Stimulated activated CD8-positive, alpha-beta memory T cell treated with anti-CD3 and anti-CD28 coated beads, Interleukin-15, amount 100 ng/mL, for 48 hours (primary cell): ENCODE results near the gene KIAA1755.
"Not testable (repeated sequence)": the region's sequence is repeated elsewhere in the genome, so short reads cannot be mapped to it uniquely, and the experiment has no call there.

Experiments
- DNase-seq, 2 donors: peaks; one replicate each; pipeline ENCODE4 v3.0.0-alpha.2; 2020; ENCODE audit warnings: low read depth in 2 of 2

Gene KIAA1755

DNA sequence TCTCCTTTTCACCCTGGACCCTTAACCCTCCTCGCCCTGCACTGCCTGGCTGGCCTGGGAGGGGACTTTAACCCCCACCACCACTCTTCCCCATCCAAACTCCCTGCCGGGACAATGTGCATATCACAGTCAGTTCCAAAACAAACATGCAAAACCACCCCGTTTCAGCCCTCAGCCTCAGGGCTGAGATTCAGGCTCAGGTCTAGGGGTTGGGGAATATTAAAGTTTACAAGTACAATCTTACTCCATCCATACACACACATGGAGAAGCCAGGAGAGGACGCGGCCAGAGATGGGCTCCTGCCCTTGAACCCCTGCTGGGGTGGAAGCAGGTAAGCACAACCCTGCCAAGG lies 534 bp downstream of the KIAA1755 start:
- DNase-seq: no peak

DNA sequence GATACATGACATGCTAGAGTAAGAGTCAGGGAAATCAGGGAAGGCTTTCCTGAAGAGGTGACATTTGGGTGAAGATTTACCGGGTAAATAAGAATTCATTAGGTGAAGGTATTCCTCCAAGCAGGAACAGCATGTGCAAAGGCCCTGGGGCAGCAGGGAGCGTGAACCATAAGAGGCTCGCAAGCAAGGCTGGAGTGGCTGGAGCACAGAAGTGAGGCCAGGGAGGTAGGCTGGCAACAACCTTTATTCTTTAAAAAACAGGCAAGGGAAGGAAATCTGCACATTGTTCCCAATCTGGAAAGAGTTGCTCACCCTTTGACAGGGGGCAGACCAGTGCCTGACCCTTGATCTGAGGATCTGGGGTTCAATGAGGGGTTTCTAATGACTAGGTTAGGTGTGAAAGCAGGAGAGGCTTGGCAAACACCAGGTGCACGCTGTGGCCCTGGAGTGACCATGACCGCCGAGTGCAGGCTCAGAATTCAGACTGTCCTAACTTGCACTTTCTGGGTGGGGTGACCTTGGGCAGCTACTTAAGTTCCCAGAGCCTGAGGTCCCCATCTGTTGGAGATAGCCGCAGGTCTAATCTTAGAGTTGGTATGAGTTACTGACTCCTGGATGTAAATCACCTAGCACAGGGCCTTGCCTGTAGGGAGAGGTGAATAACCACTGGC lies 1.9 kb downstream of the KIAA1755 start:
- DNase-seq: no peak

DNA sequence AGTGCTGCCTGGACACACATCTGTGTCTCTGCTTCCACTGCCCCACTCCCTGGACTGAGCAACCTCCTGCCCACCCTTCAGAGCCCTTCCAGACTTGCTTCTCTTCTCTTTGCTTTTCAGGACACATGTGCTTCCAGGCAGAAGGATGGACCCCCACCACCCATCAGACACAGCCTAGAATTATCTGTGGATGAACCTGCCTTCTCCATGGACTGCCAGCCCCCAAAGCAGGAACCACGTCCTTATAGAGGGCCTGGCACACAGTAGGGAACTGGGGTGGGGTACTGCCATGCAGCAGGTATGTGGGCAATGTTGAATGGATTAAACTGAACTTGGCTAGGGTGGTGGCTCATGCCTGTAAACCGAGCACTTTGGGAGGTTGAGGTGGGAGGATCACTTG lies 3.6 kb downstream of the KIAA1755 start:
- DNase-seq: no peak

DNA sequence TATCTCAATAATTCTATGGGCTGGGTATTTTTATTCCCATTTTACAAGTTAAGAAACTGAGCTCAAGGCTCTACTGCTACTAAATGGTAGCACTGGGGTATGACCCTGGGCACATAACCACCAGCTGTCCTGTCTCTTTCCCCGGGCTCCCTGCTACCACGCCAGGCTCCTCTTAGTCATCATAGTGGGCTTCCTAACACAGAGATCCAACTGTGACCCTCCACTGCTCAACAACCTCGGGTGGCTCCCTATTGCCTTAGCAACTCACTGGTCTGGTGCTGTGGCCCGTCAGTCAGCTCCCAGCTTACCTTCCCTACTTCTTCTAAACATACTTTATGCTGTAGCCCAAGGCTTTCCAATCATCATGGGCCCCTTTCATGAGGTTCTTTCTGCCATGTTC lies 4.5 kb downstream of the KIAA1755 start:
- DNase-seq: no peak

DNA sequence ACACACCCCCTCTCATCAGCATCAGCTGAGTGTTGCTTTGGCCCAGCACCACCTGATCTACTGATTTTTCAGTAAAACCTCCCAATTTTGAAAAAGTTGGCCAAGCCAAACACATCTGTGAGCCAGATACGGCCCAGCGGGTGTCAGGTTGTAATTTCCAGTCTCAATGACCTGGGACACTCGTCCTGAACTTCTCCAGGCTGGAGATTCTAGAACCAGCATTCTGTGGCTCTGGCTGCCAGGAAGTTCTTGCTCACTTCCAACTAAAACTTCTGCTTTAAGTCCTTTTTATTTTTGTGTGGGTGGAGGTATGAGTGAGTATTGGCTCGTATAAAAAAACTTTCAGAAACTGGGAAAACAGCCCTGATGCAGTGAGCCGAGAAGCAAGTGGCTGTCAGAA lies 5.1 kb downstream of the KIAA1755 start:
- no peak for DNase-seq

DNA sequence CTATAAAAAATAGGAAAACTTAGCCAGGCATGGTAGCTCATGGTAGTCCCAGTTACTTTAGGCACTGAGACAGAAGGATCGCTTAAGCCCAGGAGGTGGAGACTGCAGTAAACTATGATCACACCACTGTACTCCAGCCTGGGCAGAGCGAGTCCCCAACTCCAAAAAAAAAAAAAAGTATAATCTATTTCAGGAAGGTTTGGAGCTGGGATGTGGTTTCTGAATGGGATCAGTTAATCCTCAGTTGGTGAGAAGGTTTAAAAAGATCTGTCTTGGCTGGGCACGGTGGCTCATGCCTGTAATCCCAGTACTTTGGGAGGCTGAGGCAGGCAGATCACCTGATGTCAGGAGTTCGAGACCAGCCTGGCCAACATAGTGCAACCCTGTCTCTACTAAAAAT lies 5.9 kb downstream of the KIAA1755 start:
- not testable (repeated sequence) for DNase-seq

DNA sequence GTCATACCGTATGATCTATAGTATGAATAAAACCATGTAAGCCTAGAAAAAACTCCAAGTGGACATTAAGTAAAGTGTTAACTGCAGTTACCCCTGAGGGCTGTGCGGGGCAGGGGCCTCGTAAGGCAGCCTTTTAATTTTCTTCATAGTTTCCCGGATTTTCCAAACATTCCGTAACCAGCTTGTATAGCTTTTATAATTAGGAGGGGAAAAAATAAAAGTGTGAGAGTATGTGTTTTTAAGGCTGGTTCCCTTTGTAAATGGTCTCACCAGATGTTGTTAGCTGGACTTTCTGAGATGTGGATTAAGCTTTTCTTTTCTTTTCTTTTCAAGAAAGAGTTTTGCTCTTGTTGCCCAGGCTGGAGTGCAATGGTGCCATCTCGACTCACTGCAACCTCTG lies 7.0 kb downstream of the KIAA1755 start:
- DNase-seq: no peak

DNA sequence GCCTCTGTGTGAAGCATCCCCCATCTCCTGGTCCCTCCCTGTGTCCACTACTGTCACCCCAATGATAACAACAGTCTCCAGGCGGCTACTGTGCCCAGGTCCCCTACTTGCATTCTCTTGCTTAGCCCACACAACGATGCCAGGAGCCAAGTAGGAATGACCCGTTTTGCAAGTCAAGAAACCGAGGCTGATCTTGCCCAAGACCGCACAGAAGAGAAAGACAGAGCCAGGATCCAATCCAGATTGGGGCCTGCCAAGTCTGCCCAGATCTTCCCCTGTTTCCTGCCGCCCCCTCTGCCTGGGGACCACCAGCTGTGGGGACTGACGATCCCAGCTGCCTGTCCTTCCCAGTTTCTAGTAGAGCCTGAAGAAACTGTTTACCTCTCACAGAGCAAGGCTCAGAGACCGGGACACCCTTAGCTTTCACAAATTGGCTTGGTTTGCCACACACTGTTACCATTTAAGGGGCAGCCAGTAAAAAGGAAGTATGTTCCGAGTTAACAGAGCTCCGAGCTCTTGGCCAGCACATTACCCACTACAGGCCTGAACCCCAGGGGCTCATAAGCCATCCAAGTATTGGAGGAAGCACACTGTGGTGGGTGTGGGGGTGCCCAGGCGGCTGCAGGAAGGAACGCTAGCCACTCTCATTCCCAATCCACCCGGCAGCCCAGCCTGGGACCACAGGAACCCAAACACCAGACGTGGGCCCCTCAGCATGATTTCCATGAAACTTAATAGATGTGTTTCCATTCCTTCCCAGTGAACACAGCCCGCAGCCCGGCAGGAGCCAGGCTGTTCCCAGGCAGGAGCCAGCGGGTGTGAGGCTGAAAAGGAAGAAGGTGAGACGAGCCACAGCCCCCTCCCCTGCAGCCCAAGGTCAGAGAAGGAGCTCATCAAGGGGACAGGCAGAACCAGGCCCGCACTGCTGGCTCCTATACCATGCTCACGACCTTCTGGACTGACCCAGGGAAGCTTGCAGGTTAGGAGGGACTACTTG lies 7.9 kb downstream of the KIAA1755 start:
- no peak for DNase-seq

DNA sequence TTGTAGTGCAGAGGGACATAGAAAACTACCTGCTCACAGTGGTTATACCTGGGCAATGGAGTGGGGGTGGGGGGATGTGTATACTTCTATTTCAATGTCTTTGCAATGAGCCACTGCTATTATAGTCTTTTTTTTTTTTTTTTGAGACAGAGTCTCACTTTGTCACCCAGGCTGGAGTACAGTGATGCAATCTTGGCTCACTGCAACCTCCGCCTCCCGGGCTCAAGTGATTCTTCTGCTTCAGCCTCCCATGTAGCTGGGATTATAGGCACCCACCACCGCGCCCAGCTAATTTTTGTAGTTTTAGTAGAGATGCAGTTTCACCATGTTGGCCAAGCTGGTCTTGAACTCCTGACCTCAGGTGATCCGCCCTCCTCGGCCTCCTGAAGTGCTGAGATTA lies 9.1 kb downstream of the KIAA1755 start:
- DNase-seq: not testable (repeated sequence)

DNA sequence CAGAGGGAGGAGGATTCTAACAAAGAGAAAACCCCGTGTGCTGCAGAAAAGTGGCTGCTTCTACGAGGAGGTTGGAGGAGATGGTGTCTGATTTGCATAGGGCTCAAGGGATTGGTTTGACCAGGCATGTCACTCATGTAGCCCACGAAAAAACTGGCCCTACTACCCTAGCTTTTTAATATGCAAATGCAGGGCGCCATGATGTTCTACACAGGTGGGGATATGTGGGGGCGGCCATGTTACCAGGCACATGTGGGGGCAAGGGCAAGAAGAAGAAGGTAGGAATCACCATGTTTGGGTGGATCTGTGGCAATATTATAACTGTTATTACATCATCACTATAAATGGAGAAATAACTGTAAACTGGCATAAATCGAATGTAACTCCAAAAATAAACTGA lies 9.9 kb downstream of the KIAA1755 start:
- DNase-seq: no peak

DNA sequence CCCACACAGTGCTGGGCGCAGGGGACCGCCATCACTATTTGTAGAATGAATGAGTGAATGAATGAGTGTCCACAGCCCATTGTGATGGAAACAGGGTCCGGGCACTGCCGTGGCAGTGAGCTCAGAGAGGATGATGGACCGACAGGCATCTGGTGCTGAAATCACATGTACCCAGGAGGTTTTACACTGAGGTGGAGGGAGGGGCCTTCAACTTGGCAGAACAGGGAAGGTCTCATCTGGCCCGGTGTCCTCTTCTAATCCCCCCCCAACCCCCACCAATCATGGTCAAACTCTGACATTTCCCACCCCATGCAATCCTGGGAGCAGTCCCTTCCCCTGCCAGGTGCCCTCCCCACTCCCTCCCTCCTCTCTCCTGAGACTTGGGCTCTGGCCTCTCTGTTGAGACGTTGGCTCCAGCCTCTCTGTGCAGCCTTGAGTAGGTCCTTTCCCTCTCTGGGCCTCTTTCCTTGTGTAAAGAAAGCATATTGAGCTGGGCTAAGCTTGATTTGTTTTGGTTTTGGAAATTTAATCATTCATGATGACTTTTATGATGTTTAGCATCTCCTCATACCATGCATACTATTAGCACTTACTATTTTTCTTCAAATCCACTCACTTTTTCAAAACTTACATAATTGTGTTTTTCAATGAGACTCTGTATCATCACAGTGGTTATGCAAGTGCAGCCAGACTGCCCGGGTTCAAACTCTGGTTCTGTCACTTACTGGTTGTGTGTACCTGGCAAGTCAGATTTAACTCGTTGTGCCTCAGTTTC lies 10.8 kb downstream of the KIAA1755 start:
- no peak for DNase-seq

DNA sequence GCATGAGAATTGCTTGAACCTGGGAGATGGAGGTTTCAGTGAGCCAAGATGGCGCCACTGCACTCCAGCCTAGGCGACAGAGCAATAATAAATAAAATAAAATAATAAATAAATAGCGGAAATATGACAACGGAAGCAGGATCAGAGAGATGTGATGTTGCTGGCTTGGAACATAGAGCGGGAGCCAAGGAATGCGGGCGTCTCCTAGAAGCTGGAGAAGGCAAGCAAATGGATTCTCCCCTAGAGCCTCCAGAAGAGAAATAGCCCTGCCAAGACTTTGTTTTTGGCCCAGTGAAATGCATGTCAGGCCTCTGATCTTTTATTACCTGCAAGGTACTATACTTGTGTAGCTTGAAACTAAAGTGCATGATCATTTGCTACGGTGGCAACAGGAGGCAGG lies 12.4 kb downstream of the KIAA1755 start:
- no peak for DNase-seq

DNA sequence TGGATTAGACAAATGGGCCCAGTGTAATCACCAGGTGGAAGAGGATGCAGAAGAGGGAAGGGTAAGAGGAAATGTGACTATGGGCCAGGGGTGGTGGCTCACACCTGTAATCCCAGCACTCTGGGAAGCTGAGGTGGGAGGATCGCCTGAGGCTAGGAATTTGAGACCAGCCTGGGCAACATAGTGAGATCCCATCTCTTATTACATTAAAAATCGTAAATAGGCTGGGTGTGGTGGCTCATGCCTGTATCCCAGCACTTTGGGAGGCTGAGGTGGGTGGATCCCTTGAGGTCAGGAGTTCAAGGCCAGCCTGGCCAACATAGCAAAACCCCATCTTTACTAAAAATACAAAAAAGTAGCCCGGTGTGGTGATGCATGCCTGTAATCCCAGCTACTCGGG lies 12.8 kb downstream of the KIAA1755 start:
- not testable (repeated sequence) for DNase-seq

DNA sequence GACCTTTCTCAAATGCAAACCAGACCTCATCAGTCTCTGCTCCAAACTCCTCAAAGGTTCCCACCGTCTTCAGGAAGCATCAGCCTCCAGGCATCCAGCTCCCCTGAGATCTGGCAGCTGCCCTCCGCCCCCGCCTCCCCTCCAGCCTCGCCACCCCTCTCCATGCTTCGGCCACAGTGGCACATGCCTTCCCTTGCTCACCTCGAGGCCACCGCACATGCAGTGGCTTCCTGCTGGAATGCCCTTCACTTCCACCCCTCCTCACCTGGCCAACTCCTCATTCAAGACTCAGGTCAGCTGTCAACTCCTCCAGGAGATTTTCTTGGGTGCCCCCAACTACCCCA lies 13.4 kb downstream of the KIAA1755 start:
- DNase-seq: no peak

DNA sequence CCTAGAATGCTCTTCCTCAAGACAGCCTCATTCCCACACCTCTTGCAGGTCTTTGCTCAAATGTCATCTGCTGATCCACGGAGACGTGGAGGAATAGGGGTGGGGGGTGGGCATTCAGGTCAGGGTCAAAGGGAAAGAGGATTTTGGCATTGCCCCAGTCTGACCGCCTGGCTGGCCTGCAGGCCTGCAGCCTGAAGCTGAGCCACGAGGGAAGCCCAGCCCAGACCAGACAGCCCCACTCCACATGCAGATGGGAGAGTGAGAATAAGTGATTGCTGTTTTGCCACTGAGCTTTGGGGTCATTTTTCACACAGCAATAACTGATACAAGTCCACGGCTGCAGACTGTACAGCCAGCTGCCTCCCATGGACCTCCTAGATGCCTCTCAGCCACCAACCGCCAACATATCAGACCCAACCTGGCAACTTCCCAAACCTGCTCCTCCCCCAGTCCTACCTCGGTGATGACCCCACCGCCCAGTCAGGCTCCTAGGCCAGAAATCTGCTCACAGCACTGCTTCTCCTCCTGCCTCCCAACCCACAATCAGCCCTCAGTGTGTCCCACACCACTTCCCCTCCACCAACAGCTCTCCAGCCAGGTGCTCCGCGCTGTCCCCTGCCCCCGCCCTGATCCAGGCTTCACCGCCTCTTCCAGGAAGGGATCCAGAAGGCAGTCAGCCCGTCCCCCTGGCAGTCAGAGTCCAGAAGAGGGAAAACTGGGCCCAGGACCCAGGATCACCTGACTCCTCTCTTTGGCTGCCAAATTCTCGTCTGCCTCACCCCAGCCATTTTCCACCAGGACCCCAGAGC lies 14.0 kb downstream of the KIAA1755 start:
- no peak for DNase-seq

DNA sequence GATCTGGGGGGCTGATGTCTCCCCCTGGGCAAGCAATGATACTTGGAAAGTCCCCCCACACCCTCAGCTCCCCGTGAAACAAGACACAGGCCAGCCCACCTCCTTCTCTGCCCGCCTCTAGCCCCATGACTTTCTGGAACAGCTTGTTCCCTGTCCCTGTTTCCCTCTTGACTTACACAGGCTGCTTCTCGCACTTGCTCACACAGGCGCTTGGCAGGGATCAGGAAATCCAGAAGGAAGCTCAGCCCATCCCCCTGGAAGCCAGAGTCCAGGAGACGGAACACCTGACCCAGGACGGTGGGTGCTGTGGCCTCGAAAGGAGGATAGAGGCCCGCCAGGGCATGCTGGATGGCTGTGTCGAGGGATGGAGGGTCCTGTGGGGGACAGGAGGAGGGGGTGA lies 14.8 kb downstream of the KIAA1755 start:
- DNase-seq: no peak

DNA sequence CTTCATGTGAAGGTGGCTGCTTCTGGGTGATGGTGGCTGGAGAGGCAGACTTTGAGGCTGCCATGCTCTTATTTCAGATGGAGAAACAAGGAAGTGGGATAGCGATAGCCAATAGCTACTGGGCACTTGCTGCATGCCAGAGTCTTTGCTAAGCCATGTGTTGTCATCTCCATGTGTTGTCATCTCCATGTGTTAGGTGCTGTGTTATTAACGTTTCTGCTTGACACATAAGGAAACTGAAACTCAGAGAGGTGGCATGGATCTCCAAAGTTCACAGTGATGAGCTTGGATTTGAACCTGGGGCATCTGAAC lies 16.9 kb downstream of the KIAA1755 start:
- DNase-seq: no peak

DNA sequence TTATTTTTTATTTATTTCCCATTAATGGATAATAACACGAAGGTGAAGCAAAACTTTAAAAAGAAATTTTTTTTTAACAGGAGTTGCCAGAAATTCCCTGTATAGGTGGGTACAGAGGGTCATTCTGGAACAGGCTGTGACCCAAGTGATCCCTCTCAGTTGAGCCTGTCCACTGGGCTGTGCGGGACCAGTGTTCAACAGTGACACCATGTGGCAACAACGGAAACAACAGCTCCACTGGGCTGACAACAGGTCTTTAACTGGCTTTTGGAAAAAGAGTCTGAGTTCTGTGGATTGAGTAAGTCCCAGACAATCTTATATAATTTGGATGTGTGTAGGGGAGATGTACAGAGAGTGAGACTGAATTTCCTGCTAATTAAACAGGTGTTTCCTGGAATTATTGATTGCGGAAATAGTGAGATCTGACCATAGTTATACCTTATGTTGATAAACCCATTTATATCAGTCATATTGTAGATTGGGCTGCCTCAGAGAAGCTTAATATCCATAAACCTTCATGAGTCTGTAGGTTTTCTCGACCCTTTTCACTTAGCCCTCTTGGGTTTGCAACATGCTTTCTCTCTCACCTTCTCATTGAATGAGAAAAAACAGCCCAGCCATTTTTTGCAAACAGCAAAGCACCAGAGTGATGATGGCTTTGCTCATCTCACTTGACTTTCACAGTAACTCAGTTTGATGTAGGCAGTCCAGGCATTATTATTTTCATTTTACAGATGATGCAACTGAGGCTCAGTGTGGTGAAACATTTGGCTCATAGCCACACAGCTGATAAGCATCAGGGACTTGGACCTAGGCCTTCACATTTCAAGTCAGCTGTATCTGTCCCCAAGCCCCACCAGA lies 17.5 kb downstream of the KIAA1755 start:
- no peak for DNase-seq

DNA sequence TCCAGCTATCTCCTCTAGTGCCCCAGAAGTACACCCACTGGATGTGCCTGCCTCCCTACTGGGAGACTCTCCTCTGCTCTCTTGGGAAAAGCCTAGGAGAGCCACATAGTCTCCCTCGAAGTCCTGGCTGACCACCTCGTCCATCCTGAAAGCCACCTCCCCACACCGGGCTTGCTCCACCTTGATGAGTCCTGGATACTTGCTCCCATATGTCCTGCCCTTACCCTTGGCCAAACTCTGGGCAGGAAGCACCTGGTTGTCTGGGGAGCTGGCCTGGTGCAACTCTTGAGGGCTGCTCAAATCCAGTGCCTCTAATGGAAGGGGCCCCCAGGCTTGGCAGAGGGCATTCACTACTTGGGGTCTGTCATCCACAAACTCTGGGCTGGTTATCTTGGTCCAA lies 19.3 kb downstream of the KIAA1755 start:
- DNase-seq: no peak

DNA sequence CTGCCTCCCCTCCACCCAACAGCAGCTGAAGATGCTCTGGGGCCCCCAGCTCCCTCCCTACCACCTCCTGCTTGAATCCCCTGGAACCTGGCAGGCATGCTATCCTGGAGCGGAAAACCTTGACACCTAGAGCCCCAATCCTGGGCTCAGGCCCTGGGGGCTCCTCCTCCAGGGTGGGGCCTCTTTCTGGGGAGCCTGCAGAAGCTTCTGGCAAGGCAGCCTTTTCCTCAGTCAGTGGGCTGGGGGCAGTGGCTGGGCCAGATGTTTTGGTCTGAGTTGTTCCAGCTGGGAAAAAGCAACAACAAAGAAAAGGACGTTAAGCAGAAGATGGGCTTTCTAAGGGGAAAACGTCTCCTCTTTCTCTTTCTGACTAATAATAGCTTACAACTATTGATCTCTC lies 21.1 kb downstream of the KIAA1755 start:
- no peak for DNase-seq

DNA sequence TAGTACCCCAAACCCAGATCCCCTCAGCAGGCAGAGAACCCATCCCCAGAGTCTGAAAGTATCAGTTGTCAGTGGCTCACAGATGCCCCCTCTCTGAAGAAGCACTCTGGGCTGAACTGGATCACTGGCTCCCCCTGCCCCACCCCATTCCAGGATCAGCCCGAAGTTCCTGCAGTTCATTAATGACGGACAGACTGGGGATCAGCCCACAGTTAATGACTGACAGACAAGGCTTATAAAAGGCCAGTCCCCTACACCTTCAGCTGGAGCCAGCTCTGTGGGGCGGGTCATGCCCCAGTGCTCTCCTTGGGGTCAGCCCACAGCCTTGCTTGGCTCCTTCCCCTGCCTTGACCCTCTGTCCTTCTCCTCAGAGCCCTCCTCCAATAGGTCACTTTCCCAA lies 21.7 kb downstream of the KIAA1755 start:
- DNase-seq: no peak
